DOHH2 (cell line): ENCODE data around the gene BASP1.

Source experiments
- CTCF ChIP-seq: fragments of 200-600 bp; sonication (generic); IDR thresholded peaks from one replicate; pipeline ENCODE4 v1.5.1; 2014; ENCODE audit warnings: antibody characterized with exemption, mild to moderate bottlenecking, low read depth, low read length; ENCODE audit not compliant: poor library complexity, severe bottlenecking
- EZH2phosphoT487 ChIP-seq: fragments of 200-600 bp; sonication (generic); IDR thresholded peaks from 2 replicates; pipeline ENCODE4 v1.6.1; 2017; ENCODE audit warnings: borderline replicate concordance, mild to moderate bottlenecking, antibody characterized with exemption, low read length, moderate library complexity, mixed read lengths

DNA sequence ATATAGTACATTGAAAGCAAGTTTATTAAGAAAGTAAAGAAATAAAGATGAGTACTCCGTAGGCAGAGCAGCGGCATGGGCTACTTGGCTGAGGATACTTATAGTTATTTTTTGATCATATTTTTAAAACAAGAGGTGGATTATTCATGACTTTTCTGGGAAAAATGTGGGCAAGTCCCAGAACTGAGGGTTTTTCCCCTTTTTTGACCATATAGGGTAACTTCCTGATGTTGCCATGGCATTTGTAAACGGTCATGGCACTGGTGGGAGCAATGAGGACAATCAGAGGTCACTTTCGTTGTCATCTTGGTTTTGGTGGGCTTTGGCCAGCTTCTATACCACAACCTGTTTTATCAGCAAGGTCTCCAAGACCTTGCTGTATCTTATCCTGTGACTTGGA lies 5.2 kb upstream of the BASP1 start:
- no peak for TF ChIP-seq CTCF
- TF ChIP-seq EZH2phosphoT487: no peak
